HG02678 (cell line): Measurements from ENCODE around the gene STK32B.
"Not testable (repeated sequence)": the region's sequence is repeated elsewhere in the genome, so short reads cannot be mapped to it uniquely, and the experiment has no call there.

Experiments used
- ATAC-seq: cut with Tn5 transposase; IDR thresholded peaks from one replicate; pipeline ENCODE4 v1.9.1; 2021; ENCODE audit warnings: mild to moderate bottlenecking, moderate library complexity; ENCODE audit not compliant: unreplicated experiment

The STK32B gene

DNA sequence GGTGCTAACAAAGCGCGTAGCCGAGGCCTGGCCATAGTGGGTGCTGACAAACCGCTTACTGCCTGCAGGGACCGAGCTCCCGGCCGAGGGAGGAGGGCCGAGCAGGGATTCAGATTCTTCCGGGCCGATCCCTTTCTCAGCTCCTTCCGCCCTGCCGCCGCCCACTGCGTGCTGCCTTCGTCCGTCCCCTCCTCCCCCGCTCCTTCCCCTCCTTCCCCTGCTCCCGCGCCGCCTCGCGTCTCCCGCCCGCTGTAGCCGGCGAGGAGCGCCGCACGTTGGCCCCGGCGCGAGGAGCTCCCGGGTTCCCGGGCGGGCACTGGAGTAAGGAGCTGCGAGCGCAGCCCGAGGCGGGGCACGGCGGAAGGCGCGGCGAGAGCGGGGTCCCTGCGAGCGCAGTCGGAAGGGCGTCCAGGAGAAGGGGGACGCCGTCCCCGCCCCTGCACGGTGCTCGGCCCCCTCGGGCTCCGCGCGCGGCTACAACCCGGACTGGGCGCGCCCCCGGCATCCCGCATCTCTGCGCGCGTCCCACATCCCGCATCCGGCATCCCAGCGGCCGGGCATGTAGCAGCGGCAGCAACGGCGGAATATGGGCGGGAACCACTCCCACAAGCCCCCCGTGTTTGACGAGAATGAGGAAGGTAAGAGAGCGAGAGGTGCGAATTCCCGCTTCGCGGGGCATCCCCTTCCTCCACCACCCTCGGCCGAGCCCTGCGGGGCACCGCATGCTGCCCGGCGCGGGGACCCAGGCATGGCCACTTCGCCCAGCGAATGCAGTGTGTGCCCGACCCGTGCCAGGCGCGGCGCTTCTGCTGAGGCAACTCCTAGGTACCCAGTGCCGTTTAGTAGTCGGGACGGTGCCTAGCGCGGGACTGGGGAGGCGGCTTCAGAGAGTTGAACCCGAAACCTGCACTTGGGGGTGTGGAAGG lies at the start of gene STK32B:
Gene STK32B (plus strand): TSS at position 203 of the 926 bp plus-strand sequence.
- ATAC-seq: no peak

DNA sequence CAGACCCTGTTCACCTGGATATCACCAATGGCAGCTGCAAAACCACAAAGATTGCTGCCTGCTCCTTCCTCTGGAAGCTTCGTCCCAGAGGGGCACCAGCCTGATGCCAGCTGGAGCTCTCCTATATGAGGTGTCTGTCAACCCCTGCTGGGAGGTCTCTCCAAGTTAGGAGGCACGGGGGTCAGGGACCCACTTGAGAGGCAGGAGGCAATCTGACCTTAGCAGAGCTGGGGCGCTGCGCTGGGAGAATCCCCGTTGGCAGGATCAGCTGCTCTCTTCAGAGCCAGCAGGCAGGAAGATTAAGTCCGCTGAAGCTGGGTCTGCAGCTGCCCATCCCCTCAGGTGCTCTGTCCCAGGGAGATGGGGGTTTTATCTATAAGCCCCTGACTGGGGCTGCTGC lies 49.6 kb upstream of the STK32B start:
- not testable (repeated sequence) for ATAC-seq

DNA sequence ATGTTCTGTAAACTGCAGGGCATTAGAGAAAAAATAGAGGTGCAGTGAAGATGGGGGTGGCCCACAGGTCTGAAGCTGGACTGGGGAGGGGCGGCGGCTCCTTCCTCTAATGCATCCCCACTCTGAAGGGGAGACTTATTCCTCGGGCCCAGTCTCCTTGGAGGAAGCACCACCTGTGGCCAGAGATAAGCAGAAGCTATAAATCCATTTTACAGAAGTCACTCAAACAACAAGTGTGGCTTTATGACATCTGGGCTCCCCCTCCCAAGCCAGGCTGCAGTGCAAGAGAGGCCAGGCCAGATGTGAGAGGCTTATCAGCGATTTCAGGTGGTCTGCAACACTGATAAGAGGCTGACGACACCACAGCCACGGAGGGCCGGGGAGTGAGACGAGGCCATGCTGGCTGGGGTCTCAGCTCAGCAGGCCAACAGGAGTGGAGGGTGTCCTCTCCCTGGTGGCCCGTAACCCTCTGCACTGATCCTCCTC lies 47.9 kb upstream of the STK32B start:
- no peak for ATAC-seq

DNA sequence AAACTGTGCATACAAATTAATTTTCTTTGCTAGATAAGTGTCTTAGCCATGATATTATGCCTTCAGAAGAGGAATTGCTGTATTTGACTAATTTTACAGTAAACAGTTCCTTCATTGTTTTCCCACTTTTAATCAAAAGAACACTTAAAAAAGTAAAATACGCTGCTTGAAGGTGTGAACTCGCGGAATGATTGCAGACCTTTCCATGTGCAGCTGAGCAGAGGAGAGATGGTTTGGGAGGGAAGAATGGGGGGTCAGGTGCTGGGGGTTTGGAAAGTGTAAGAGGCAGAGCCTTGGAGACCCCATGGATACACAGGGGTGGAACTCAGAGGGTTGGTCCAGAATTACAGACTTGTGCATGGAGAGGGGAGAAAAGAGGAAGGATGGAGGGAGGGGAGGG lies 47.4 kb upstream of the STK32B start:
- no peak for ATAC-seq

DNA sequence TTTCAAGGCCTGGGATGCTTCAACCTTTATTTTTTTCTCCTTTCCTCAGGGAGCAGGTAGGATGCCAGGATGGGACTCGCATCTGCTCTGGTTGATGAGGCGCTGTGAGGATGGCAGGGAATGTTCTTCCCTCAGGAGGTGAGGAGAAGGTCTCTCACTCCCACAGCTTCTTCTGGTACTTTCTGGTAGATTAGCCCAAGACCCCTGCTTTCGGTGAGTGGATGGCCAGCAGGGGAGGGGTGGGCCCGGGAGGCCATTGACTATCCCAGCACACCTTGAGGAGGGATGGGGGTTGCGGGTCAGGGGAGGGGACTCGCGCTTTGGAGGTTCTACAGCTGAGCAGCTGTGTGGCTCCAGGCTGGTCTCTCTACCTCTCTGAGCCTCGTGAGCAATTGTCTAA lies 46.8 kb upstream of the STK32B start:
- no peak for ATAC-seq

DNA sequence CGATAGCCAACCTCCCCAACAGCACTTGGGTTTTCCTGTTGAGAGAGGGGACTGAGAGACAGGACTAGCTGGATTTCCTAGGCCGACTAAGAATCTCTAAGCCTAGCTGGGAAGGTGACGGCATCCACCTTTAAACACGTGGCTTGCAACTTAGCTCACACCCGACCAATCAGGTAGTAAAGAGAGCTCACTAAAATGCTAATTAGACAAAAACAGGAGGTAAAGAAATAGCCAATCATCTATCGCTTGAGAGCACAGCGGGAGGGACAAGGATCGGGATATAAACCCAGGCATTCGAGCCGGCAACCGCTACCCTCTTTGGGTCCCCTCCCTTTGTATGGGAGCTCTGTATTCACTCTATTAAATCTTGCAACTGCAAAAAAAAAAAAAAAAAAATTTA lies 44.3 kb upstream of the STK32B start:
- not testable (repeated sequence) for ATAC-seq

DNA sequence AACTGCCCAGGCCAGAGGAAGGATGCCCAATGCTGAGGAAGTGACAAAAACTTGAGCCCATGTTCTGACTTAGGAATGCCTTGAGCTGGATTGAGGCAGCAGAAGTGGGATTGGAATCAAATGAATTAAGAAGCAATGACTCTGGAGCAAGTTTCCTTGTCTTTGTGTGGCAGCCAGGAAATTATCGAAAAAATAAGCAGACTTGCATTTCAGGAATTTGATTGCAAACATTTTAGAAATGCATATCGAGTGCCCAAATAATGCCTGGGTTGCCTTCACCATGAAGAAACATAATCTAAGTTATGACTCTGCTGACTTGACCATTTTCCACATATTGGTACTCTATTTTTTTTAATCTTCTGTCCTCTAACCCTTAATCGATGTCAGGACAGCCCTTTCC lies 41.5 kb upstream of the STK32B start:
- no peak for ATAC-seq

DNA sequence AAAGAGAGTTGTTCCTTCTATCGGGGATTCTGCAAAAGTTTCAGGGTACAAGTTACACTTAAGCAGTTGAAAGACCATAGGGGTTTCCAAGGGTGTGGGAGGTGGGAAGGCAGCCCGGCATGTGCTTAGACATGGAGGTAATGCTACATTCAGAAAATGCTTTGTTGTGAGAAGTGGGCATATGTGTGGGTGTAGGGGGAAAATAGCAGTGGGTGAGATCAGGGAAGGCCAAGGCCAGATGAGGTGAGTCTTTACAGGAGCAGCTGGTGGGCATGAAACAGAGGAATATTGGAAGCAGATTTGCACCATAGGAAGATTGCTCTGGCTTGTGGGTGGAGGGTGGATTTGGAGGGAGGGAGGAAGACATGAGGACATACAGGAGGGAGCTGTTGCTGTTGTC lies 40.3 kb upstream of the STK32B start:
- no peak for ATAC-seq

DNA sequence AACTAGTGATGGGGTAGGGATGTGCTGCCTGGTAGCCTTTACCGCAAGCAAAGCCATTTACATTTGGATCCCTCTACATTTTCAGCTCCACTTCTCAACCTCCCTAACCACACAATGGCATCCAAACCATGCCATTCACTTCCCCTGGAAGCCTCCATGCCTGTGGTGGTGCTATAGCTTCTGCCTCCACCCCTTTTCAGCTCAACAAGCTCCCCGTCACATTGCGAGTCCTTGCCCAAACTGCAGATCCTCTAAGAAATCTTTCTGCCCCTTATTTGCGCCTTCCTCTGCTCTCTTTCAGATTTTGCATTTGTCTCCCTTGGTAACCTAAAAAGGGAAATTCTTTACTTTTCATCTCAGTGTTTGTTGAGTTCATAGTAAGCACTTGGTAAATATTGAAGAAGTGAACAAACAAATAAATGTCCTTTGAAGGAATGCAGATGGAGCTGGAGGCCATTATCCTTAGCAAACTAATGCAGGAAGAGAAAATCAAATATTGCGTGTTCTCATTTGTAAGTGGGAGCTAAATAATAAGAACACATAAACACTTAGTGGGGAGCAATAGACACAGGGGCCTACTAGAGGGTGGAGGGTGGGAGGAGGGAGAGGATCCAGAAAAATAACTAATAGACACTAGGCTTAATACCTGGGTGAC lies 38.9 kb upstream of the STK32B start:
- no peak for ATAC-seq

DNA sequence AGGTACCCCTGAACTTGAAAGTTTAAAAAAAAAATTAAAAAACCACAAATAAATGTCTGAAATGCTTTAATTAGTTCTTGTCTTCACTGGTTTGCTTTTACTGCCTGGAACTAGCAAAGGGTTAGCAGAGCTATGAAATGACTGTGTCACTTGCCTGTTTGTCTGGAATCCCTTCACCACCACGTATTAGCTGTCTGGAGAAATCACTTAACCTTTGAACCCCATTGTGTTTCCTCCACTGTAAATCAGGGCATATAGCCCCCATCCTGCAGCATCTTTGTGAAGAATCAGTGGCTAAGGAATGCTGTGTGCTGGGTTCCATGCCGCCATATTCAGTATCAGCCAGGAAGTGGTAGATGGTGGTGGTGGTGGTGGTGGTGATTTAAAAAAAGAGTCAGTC lies 38.3 kb upstream of the STK32B start:
- ATAC-seq: no peak

DNA sequence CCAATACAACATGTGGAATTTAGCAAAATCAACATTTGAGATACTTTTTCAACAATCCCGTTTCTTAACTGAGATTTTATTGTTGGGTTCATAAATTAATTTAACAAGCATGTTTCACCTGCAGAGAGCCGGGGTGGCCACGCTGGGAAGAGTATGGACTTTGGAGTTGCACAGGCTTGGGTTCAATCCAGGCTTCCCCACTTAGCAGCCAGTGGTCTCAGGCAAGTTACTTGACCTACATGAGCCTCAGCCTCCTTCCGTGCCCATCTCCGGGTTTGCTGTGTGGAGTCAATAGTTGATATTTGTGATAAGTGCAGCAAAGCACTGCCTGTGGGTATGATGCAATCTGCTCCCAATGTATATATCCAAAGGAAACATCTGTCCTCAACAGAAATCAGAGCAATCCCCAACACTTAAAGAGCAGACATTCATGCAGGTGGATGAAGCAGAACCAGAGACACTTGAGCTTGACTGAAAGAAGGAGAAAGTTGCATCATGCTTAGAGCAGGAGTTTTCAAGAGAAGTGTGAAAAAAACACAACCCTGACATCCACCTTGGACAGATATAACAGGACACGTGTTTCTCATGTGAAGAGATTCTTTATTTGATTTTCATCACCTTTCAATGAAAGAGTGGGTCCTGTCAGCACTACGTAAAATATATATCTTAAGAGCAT lies 37.1 kb upstream of the STK32B start:
- no peak for ATAC-seq

DNA sequence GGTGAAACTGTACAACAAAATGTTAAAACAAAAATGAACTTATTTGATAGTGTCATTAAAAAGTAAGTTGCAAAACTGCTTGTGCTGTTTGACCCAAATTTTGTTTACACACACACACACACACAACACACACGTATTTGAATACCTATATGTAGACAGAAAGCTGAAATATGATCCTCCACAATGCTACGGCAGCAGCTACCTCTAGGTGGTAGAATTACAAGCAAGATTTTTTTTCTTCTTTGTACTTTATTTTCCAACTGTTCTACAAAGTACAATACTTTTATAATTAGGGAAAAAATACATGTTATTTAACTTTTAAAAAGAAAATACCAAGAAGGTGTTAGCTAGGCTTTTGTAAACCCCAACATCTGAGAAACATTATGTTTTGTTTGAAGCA lies 33.2 kb upstream of the STK32B start:
- no peak for ATAC-seq

DNA sequence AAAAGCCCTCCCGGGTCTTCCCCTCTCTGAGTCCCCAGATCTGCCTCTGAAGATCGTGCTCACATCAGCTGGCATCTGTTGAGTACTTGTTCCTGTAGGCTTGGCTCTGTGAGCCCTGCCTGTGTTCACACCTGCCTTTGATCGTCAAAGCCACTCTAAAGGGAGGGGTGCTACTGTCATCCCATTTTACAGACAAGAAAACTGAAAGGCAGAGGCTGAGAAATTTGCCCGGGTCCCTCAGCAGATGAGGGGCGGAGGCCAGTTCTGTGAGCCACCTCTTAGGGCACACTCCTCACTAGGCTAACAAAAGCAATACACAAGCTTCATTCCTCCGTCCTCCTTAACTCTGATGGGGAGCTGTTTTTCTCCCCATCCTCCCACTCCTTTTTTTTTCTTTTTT lies 32.7 kb upstream of the STK32B start:
- no peak for ATAC-seq

DNA sequence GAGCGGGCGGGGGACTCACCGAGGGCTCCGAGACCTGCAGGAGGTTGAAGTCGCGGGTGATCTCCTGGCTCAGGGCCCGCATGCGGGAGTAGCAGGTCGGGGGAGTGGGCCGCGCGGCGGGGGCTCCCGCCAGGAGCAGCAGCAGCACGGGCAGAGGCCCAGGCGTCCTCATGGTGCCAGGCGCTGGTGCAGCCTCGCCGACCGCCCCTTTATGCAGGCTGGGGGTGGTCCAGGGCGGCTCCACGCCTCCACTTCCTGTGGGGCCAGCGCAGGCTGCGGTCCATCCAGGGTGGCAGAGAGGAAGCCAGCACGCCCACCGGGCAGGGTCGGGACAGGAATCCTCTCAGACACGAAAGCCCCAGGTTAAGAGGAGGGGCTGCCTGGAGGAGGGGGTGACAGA lies 32.0 kb upstream of the STK32B start, which contains the start of gene CYTL1:
Gene CYTL1 (minus strand): TSS at position 185 of the 400 bp plus-strand sequence. CDS start 13 bp downstream, at position 172.
- no peak for ATAC-seq

DNA sequence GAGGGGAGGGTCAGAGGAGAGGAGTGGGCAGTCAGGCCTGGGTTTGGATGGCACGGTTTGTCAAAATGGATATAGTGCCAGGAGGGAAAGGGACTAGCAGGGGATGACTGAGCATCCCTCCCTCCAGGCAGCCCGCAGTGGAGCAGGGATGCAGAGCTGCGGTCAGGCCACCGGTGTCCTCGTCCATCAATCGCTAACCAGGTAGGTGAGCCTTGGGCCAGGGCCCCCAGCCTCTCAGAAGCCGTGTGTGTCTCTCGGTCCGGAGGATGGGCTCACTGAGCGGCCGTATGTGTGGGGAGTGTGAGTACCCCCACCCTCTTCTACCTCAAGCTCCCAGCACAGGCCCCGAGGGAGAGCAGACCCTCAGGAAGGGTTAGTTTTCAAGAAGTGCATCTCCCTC lies 31.5 kb upstream of the STK32B start:
- ATAC-seq: no peak

DNA sequence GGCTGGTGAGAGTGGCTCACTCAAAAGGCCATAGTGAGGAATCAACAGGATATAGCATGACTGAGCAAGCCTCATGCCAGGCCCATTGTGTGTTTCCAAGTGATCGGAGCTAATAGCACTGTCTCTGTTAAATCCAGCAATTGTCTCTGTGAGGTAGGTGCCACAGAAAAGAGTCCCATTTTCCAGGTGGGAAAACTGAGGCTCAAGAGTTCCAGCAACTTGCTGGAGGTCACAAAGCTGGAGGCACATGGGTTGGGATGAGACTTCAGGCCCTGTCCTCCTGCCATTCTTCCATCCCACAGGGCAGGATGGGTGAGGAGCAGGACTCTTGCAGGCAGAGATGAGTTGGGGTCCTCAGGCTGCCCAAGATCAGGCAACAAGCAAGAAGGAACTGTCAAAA lies 30.9 kb upstream of the STK32B start:
- no peak for ATAC-seq

DNA sequence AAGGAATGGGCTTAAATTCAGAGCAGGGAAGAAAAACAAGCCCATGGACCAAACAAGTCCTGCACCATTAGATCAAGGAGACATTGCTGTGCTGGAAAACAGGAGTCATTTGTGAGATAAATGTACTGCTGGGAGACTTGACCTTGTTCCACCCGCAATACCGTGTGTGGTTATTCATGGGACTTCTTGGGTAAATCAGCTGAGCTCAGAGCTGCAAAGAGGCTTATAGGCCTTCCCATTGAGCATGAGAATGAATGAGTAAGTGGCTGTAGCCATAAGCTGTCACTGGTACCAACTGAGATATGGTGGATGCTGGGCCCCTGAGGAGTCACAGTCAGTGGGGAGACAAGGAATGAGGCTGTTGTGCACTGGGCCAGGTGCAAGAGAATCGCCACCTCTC lies 29.7 kb upstream of the STK32B start:
- no peak for ATAC-seq

DNA sequence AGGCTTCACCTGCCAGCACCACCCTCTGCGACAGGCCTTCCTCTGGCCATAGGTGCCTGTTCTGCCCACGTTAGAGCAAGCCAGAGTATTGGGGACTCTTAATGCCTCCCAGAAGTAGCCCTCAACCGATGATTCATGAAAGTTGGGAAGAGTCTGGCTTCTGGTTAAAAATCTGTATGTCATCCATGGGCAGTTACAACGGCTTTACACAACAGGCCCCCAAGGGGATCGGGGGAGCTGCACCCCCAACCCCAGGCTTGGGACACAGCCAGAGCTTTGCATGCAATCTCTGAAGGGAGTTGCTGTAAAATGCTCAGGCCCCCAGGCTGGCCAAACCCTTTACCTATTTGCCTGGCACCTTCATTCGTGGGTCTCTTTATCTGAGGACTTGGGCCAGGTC lies 26.6 kb upstream of the STK32B start:
- no peak for ATAC-seq

DNA sequence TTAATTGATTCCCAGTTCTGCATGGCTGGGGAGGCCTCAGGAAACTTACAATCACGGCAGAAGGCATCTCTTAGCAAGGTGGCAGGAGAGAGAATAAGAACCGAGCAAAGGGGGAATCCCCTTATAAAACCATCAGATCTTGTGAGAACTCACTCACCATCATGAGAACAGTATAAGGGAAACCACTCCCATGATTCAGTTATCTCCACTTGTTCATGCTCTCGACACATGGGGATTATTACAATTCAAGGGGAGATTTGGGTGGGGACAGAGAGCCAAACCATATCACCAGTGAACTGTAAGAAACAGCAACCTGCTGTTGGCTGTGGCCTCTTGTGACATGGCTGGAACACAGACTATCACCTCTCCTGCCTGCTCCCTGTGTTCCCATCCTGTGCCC lies 24.9 kb upstream of the STK32B start:
- ATAC-seq: no peak

DNA sequence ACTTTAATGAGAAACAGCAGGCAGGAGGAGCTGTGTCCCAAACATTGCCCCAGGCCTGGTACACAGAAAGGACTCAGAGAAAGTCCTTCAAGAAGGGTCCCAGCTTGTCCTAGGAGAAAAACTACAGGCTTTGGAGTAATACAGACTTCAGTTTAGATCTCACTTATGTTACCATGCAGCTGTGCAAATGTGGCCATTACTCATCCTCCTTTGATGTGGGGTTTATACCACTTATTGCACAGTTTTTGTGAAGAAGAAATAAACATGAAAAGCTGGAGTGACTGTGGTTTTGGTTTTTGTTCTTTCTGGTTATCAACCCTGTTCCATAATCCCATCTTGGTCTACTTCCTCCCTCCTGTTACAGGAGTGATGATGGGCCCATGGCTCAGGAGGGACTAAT lies 23.9 kb upstream of the STK32B start:
- no peak for ATAC-seq

DNA sequence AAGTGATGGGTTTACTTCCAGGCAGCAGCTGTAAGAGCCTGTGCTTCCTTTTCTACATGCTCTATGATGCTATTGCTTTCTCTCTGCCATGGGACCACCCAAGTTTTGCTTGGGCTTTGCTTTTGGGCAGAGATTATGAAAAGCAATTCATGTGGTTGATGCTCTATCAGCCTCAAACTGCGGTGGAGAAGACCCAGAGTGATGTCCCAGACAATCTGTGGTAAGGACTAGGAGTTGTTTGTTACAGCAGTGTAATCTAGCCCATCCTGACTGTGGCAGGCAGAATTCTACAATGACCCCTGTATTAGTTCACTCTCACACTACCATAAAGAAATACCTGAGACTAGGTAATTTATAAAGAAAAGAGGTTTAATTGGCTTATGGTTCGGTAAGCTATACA lies 22.8 kb upstream of the STK32B start:
- no peak for ATAC-seq

DNA sequence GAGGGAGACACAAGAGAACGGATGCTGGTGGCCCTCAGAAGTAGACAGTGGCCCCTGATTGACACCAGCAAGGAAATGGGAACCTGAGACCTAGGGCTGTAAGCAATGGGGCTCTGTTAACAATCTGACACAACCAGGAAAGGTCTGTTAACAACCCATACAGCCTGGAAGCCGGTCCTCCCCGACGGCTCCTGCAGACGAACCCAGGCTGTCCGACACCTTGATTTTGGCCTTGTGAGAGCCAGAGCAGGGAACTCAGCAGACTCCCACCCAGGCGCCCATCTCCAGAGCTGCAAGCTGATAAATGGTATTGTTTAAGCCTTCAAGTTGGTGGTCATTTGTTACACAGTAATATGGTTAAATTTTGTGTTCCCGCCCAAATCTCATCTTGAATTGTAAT lies 21.8 kb upstream of the STK32B start:
- ATAC-seq: no peak
